ENCODE data around the gene HAPLN1. TPM values are rescaled to one million over a fixed set of nuclear protein-coding genes. Genes with fewer than 3 reads are reported as not detected.
A peak's percentile ranks its signal among the peaks of the same experiment; 100 is the strongest.

Gene HAPLN1
- 38.6 TPM in 2 replicates for polyA plus RNA-seq (2013)

GRCh38 chr5:83720836-83721537, at the start of gene HAPLN1:
HAPLN1 (minus strand) TSS chr5:83720855; CDS start chr5:83673523, 47,332 bp downstream.
- Histone ChIP-seq H3K23ac (ENCODE audit: low read length) (no peak within 1 kb of the TSS), H2AK5ac (ENCODE audit: low read length) (no peak within 1 kb of the TSS), H3K9me3 (ENCODE audit: insufficient read depth, low read depth, low read length) (no peaks in the 10 kb centered on the region), H4K12ac (ENCODE audit: low read depth, low read length) (peak within 1 kb of the TSS; percentile 21), H3K4ac (ENCODE audit: low read depth, low read length) (peak within 1 kb of the TSS; percentile 0), H2AFZ (ENCODE audit: insufficient read depth, low read length, poor library complexity) (peak within 1 kb of the TSS; percentile 50), H3K14ac (ENCODE audit: low read length) (peak within 1 kb of the TSS; percentile 75), H3K27ac (ENCODE audit: low read depth, low read length) (peak within 1 kb of the TSS; percentile 62), H3K79me1 (ENCODE audit: low read length) (peaks cover 18% of the 10 kb centered on the region), H4K8ac (ENCODE audit: low read depth, low read length) (peak within 1 kb of the TSS; percentile 66), H2BK12ac (ENCODE audit: low read length) (peak within 1 kb of the TSS; percentile 55), H3K9ac (ENCODE audit: low read length) (peak within 1 kb of the TSS; percentile 30), H3K4me3 (ENCODE audit: low read depth, low read length) (peak within 1 kb of the TSS; percentile 37), H2BK5ac (ENCODE audit: low read depth, low read length, poor library complexity) (peak within 1 kb of the TSS; percentile 38), H2BK120ac (ENCODE audit: insufficient read depth, low read length, poor library complexity) (peak within 1 kb of the TSS; percentile 74), H3K36me3 (ENCODE audit: control insufficient read depth in 1 of 2, insufficient read depth in 2 of 2, low read length in 2 of 2) (no peaks in the 10 kb centered on the region), H4K91ac (ENCODE audit: low read depth, low read length) (peak within 1 kb of the TSS; percentile 62), H3K4me1 (ENCODE audit: control insufficient read depth in 1 of 2, insufficient read depth in 2 of 2, low read length in 2 of 2) (peaks cover 8 to 16% of the 10 kb centered on the region in 2 experiments), H3K4me2 (ENCODE audit: low read length) (peak within 1 kb of the TSS; percentile 90), H3K79me2 (ENCODE audit: control insufficient read depth, insufficient read depth, low read length, poor library complexity) (peaks cover 4% of the 10 kb centered on the region), H3K27me3 (ENCODE audit: insufficient read depth, low read length) (no peaks in the 10 kb centered on the region), H3K18ac (ENCODE audit: low read length) (peak within 1 kb of the TSS; percentile 82)
- no peak for DNase-seq
- WGBS (ENCODE audit: extremely low coverage, insufficient coverage, insufficient read length), result no CpG with 5 or more reads among the region's 16 CpGs

- no peak overlapping the region for H2AFZ ChIP-seq (ENCODE audit: insufficient read depth, low read length, poor library complexity)
- H2BK12ac ChIP-seq (ENCODE audit: low read length), result no peak overlapping the region
- H2AK5ac ChIP-seq (ENCODE audit: low read length), result no peak overlapping the region
- H3K9ac ChIP-seq (ENCODE audit: low read length), result no peak overlapping the region
- H3K4me3 ChIP-seq (ENCODE audit: low read depth, low read length), result no peak overlapping the region
- H3K27me3 ChIP-seq (ENCODE audit: insufficient read depth, low read length), result no peaks in the 10 kb centered on the region
- no peak overlapping the region for H3K18ac ChIP-seq (ENCODE audit: low read length)
- no peak overlapping the region for H3K4me2 ChIP-seq (ENCODE audit: low read length)
- no peak overlapping the region for H4K12ac ChIP-seq (ENCODE audit: low read depth, low read length)
- H3K27ac ChIP-seq (ENCODE audit: low read depth, low read length), result no peak overlapping the region
- no peak overlapping the region for H4K8ac ChIP-seq (ENCODE audit: low read depth, low read length)
- H3K4ac ChIP-seq (ENCODE audit: low read depth, low read length), result no peak overlapping the region
- H2BK5ac ChIP-seq (ENCODE audit: low read depth, low read length, poor library complexity), result no peak overlapping the region
- WGBS (ENCODE audit: extremely low coverage, insufficient coverage, insufficient read length), result no CpG with 5 or more reads among the region's 3 CpGs
- H3K4me1 ChIP-seq (ENCODE audit: control insufficient read depth in 1 of 2, insufficient read depth in 2 of 2, low read length in 2 of 2), result no peaks in the 10 kb centered on the region
- no peak overlapping the region for H3K14ac ChIP-seq (ENCODE audit: low read length)
- H3K36me3 ChIP-seq (ENCODE audit: control insufficient read depth in 1 of 2, insufficient read depth in 2 of 2, low read length in 2 of 2), result peaks cover 0 to 1% of the 10 kb centered on the region in 2 experiments
- H3K79me2 ChIP-seq (ENCODE audit: control insufficient read depth, insufficient read depth, low read length, poor library complexity), result no peaks in the 10 kb centered on the region
- no peak overlapping the region for H4K91ac ChIP-seq (ENCODE audit: low read depth, low read length)
- no peak overlapping the region for H2BK120ac ChIP-seq (ENCODE audit: insufficient read depth, low read length, poor library complexity)
- no peak overlapping the region for H3K23ac ChIP-seq (ENCODE audit: low read length)
- peaks cover 3% of the 10 kb centered on the region for H3K9me3 ChIP-seq (ENCODE audit: insufficient read depth, low read depth, low read length)
- no peaks in the 10 kb centered on the region for H3K79me1 ChIP-seq (ENCODE audit: low read length)
- DNase-seq, result no peak
Observed at GRCh38 chr5:83767409-83767992, 46.8 kb upstream of the HAPLN1 start.

- no peak overlapping the region for H3K14ac ChIP-seq (ENCODE audit: low read length)
- no peak overlapping the region for H3K23ac ChIP-seq (ENCODE audit: low read length)
- no peak overlapping the region for H2BK120ac ChIP-seq (ENCODE audit: insufficient read depth, low read length, poor library complexity)
- H3K9ac ChIP-seq (ENCODE audit: low read length), result no peak overlapping the region
- no peak overlapping the region for H4K8ac ChIP-seq (ENCODE audit: low read depth, low read length)
- no peak overlapping the region for H2BK5ac ChIP-seq (ENCODE audit: low read depth, low read length, poor library complexity)
- H3K36me3 ChIP-seq (ENCODE audit: control insufficient read depth in 1 of 2, insufficient read depth in 2 of 2, low read length in 2 of 2), result no peaks in the 10 kb centered on the region
- H3K4me1 ChIP-seq (ENCODE audit: control insufficient read depth in 1 of 2, insufficient read depth in 2 of 2, low read length in 2 of 2), result no peaks in the 10 kb centered on the region
- H3K4me2 ChIP-seq (ENCODE audit: low read length), result no peak overlapping the region
- no peak overlapping the region for H3K4me3 ChIP-seq (ENCODE audit: low read depth, low read length)
- H3K27ac ChIP-seq (ENCODE audit: low read depth, low read length), result no peak overlapping the region
- H3K79me1 ChIP-seq (ENCODE audit: low read length), result no peaks in the 10 kb centered on the region
- no peaks in the 10 kb centered on the region for H3K27me3 ChIP-seq (ENCODE audit: insufficient read depth, low read length)
- DNase-seq, result no peak
- no CpG with 5 or more reads among the region's 1 CpG for WGBS (ENCODE audit: extremely low coverage, insufficient coverage, insufficient read length)
- no peak overlapping the region for H3K18ac ChIP-seq (ENCODE audit: low read length)
- H3K4ac ChIP-seq (ENCODE audit: low read depth, low read length), result no peak overlapping the region
- H2BK12ac ChIP-seq (ENCODE audit: low read length), result no peak overlapping the region
- no peak overlapping the region for H2AFZ ChIP-seq (ENCODE audit: insufficient read depth, low read length, poor library complexity)
- peaks cover 3% of the 10 kb centered on the region for H3K9me3 ChIP-seq (ENCODE audit: insufficient read depth, low read depth, low read length)
- H2AK5ac ChIP-seq (ENCODE audit: low read length), result no peak overlapping the region
- H4K91ac ChIP-seq (ENCODE audit: low read depth, low read length), result no peak overlapping the region
- no peak overlapping the region for H4K12ac ChIP-seq (ENCODE audit: low read depth, low read length)
- no peaks in the 10 kb centered on the region for H3K79me2 ChIP-seq (ENCODE audit: control insufficient read depth, insufficient read depth, low read length, poor library complexity)
Observed at GRCh38 chr5:83764101-83764500, 43.4 kb upstream of the HAPLN1 start.

GRCh38 chr5:83760579-83760978, 39.9 kb upstream of the HAPLN1 start:
- no peaks in the 10 kb centered on the region for H3K36me3 ChIP-seq (ENCODE audit: control insufficient read depth in 1 of 2, insufficient read depth in 2 of 2, low read length in 2 of 2)
- no peak overlapping the region for H3K27ac ChIP-seq (ENCODE audit: low read depth, low read length)
- H2BK5ac ChIP-seq (ENCODE audit: low read depth, low read length, poor library complexity), result no peak overlapping the region
- no peaks in the 10 kb centered on the region for H3K9me3 ChIP-seq (ENCODE audit: insufficient read depth, low read depth, low read length)
- H3K23ac ChIP-seq (ENCODE audit: low read length), result peak overlapping the region; percentile 78
- no peak overlapping the region for H3K4ac ChIP-seq (ENCODE audit: low read depth, low read length)
- no peak overlapping the region for H3K4me3 ChIP-seq (ENCODE audit: low read depth, low read length)
- H3K18ac ChIP-seq (ENCODE audit: low read length), result no peak overlapping the region
- H3K14ac ChIP-seq (ENCODE audit: low read length), result no peak overlapping the region
- H3K4me1 ChIP-seq (ENCODE audit: control insufficient read depth in 1 of 2, insufficient read depth in 2 of 2, low read length in 2 of 2), result no peaks in the 10 kb centered on the region
- H4K91ac ChIP-seq (ENCODE audit: low read depth, low read length), result no peak overlapping the region
- H3K4me2 ChIP-seq (ENCODE audit: low read length), result no peak overlapping the region
- H2AFZ ChIP-seq (ENCODE audit: insufficient read depth, low read length, poor library complexity), result no peak overlapping the region
- no peak overlapping the region for H2BK120ac ChIP-seq (ENCODE audit: insufficient read depth, low read length, poor library complexity)
- H4K12ac ChIP-seq (ENCODE audit: low read depth, low read length), result no peak overlapping the region
- H3K9ac ChIP-seq (ENCODE audit: low read length), result no peak overlapping the region
- no peak overlapping the region for H4K8ac ChIP-seq (ENCODE audit: low read depth, low read length)
- WGBS (ENCODE audit: extremely low coverage, insufficient coverage, insufficient read length), result no CpG with 5 or more reads among the region's 4 CpGs
- no peaks in the 10 kb centered on the region for H3K27me3 ChIP-seq (ENCODE audit: insufficient read depth, low read length)
- DNase-seq, result no peak
- H3K79me2 ChIP-seq (ENCODE audit: control insufficient read depth, insufficient read depth, low read length, poor library complexity), result no peaks in the 10 kb centered on the region
- H2BK12ac ChIP-seq (ENCODE audit: low read length), result no peak overlapping the region
- no peak overlapping the region for H2AK5ac ChIP-seq (ENCODE audit: low read length)
- H3K79me1 ChIP-seq (ENCODE audit: low read length), result no peaks in the 10 kb centered on the region

Data from trophoblast cell (in vitro differentiated cells and primary cell).